SJCRH30 (cell line): ENCODE data around the gene RAB31. TPM values are rescaled to one million over a fixed set of nuclear protein-coding genes. Genes with fewer than 3 reads are reported as not detected.

Source experiments
- DNase-seq, 2 experiments: peaks; one replicate each; pipeline ENCODE4 v3.0.0-alpha.2; 2015 to 2020
- H3K27ac ChIP-seq: fragments of 250-450 bp; sonication (Bioruptor Pico); 2 replicates; pipeline ENCODE4 v1.5.1; 2020; ENCODE audit warnings: mild to moderate bottlenecking, moderate library complexity
- H3K27me3 ChIP-seq: fragments of 250-450 bp; sonication (Bioruptor Pico); 2 replicates; pipeline ENCODE4 v1.5.1; 2020; ENCODE audit warnings: mild to moderate bottlenecking, moderate library complexity
- H3K36me3 ChIP-seq: fragments of 250-450 bp; sonication (Bioruptor Pico); 2 replicates; pipeline ENCODE4 v1.5.1; 2020; ENCODE audit warnings: mild to moderate bottlenecking, moderate library complexity
- H3K4me1 ChIP-seq: fragments of 250-450 bp; sonication (Bioruptor Pico); 2 replicates; pipeline ENCODE4 v1.5.1; 2020; ENCODE audit warnings: mild to moderate bottlenecking, moderate library complexity
- H3K4me3 ChIP-seq: fragments of 250-450 bp; sonication (Bioruptor Pico); 2 replicates; pipeline ENCODE4 v1.5.1; 2020; ENCODE audit warnings: mild to moderate bottlenecking, moderate library complexity
- H3K9me3 ChIP-seq: fragments of 250-450 bp; sonication (Bioruptor Pico); replicated peaks from 2 replicates; pipeline ENCODE4 v1.5.1; 2020; ENCODE audit warnings: mild to moderate bottlenecking, moderate library complexity
- total RNA-seq: library from RNA; depleted of rRNA; stranded (reverse); fragments of >200 nt; shearing (Covaris generic); gene quantifications from 2 replicates; pipeline ENCODE4 v1.2.3, GENCODE V29; 2014

RAB31 gene
- total RNA-seq, 1 experiment from 2014 or later: 8.1 TPM

GRCh38 chr18:9808295-9809241, 100.5 kb downstream of the RAB31 start:
- peaks cover 15% of the 10 kb centered on the region for H3K4me1 ChIP-seq
- no peak overlapping the region for H3K4me3 ChIP-seq

GRCh38 chr18:9809697-9810096, 101.6 kb downstream of the RAB31 start:
- Histone ChIP-seq H3K27me3 (no peaks in the 10 kb centered on the region), H3K36me3 (no peaks in the 10 kb centered on the region), H3K9me3 (no peaks in the 10 kb centered on the region), H3K4me1 (peaks cover 15% of the 10 kb centered on the region), H3K27ac (no peak overlapping the region), H3K4me3 (no peak overlapping the region)
- DNase-seq: no peak

More at GRCh38 chr18:9808295-9809241, 100.5 kb downstream of the RAB31 start:
- DNase-seq: peak; percentile 47 to 55
- no peaks in the 10 kb centered on the region for H3K36me3 ChIP-seq
- H3K9me3 ChIP-seq: no peaks in the 10 kb centered on the region
- no peaks in the 10 kb centered on the region for H3K27me3 ChIP-seq
- peak overlapping the region; percentile 33; the same call in 1 of the 2 replicates for H3K27ac ChIP-seq

GRCh38 chr18:9810299-9810698, 102.2 kb downstream of the RAB31 start:
- DNase-seq: no peak
- H3K4me3 ChIP-seq: no peak overlapping the region
- H3K27ac ChIP-seq: no peak overlapping the region

GRCh38 chr18:9810994-9811705, 103.0 kb downstream of the RAB31 start:
- no peak for DNase-seq
- H3K4me3 ChIP-seq: no peak overlapping the region
- no peak overlapping the region for H3K27ac ChIP-seq
- H3K36me3 ChIP-seq: no peaks in the 10 kb centered on the region
- peaks cover 15% of the 10 kb centered on the region for H3K4me1 ChIP-seq
- no peaks in the 10 kb centered on the region for H3K27me3 ChIP-seq
- no peaks in the 10 kb centered on the region for H3K9me3 ChIP-seq

More at GRCh38 chr18:9810299-9810698, 102.2 kb downstream of the RAB31 start:
- Histone ChIP-seq H3K9me3 (no peaks in the 10 kb centered on the region), H3K4me1 (peaks cover 15% of the 10 kb centered on the region), H3K36me3 (no peaks in the 10 kb centered on the region), H3K27me3 (no peaks in the 10 kb centered on the region)

- DNase-seq: no peak
- Histone ChIP-seq H3K27me3 (no peaks in the 10 kb centered on the region), H3K27ac (no peak overlapping the region), H3K9me3 (no peaks in the 10 kb centered on the region), H3K4me1 (peaks cover 15% of the 10 kb centered on the region), H3K4me3 (no peak overlapping the region), H3K36me3 (no peaks in the 10 kb centered on the region)
Measured at GRCh38 chr18:9811978-9812377, 103.9 kb downstream of the RAB31 start.

GRCh38 chr18:9814431-9814830, 106.3 kb downstream of the RAB31 start:
- Histone ChIP-seq H3K4me3 (no peak overlapping the region), H3K36me3 (no peaks in the 10 kb centered on the region), H3K27me3 (no peaks in the 10 kb centered on the region), H3K4me1 (peaks cover 5% of the 10 kb centered on the region), H3K27ac (no peak overlapping the region; the same call in 1 of the 2 replicates), H3K9me3 (no peaks in the 10 kb centered on the region)
- DNase-seq: no peak

- no peaks in the 10 kb centered on the region for H3K9me3 ChIP-seq
- no peak overlapping the region for H3K27ac ChIP-seq
- H3K4me3 ChIP-seq: no peak overlapping the region
- H3K27me3 ChIP-seq: no peaks in the 10 kb centered on the region
- no peaks in the 10 kb centered on the region for H3K4me1 ChIP-seq
- DNase-seq: no peak
- no peaks in the 10 kb centered on the region for H3K36me3 ChIP-seq
Measured at GRCh38 chr18:9817286-9817685, 109.2 kb downstream of the RAB31 start.

DNA sequence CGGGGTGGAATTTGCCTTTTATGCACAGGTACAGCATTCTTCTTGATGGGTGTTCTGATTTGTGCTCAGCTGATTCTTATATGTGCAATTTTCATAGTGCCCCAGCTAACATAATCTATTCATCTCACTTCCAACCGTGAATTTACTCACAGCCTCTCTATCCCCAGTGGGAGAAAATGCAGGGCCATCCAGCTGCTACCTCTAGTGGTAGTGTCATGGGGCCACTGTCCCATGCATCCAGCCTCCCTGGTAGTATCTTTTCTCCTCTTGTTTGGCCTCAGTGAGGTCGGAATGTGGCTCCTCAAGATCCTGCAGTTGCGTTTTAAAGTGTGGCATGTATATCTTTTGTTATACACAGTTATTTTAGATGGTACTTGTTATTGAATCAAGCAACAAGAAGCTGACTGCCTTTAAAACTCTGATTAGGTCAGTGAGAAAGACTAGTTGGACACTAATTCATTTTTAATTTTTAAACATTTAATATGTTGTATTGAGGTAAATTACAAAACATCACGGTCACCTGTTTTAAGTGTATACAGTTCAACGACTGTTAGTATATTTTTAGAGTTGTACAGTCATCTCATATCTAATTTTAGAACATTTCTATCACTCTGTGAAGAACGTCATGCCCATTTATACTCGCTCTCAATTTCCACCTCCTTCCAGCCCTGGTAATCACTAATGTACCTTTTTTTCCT, 109.8 kb downstream of the RAB31 start:
- no peaks in the 10 kb centered on the region for H3K36me3 ChIP-seq
- no peak for DNase-seq
- H3K27me3 ChIP-seq: no peaks in the 10 kb centered on the region
- no peak overlapping the region for H3K4me3 ChIP-seq
- no peaks in the 10 kb centered on the region for H3K4me1 ChIP-seq
- H3K27ac ChIP-seq: no peak overlapping the region
- H3K9me3 ChIP-seq: no peaks in the 10 kb centered on the region

DNA sequence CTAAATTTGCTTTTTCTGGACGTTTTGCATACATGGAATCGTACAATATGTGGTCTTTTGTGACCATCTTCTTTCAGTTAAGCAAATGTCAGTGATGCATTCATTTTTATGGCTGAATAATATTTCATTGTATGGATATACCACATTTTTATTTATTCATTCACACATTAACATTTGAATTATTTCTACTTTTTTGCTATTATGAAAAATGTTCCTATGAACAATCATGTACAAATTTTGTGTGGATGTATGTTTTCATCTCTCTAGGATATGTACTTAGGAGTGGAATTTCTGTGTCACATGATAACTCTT, 110.3 kb downstream of the RAB31 start:
- no peak for DNase-seq
- Histone ChIP-seq H3K4me1 (no peaks in the 10 kb centered on the region), H3K4me3 (no peak overlapping the region), H3K9me3 (no peaks in the 10 kb centered on the region), H3K27ac (no peak overlapping the region), H3K27me3 (no peaks in the 10 kb centered on the region), H3K36me3 (no peaks in the 10 kb centered on the region)

GRCh38 chr18:9820127-9820526, 112.0 kb downstream of the RAB31 start:
- DNase-seq: no peak
- H3K4me3 ChIP-seq: no peak overlapping the region
- no peaks in the 10 kb centered on the region for H3K36me3 ChIP-seq

DNA sequence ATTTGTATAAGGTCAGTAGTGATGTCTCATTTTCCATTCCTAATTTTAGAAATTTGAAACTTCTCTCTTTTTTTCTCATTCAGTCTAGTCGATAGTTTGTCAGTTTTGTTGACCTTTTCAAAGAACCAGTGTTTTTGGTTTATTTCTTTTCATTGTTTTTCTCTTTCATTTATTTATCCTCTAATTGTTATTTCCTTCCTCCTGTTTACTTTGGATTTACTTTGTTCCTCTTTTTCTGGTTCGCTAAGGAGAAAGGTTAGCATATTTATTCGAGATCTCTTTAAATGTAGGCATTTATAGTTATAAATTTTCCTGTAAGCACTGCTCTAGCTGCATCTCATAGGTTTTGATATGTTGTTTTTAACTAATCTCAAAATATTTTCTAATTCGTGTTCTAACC, 112.6 kb downstream of the RAB31 start:
- DNase-seq: no peak
- H3K4me1 ChIP-seq: no peaks in the 10 kb centered on the region
- no peaks in the 10 kb centered on the region for H3K27me3 ChIP-seq
- H3K9me3 ChIP-seq: no peaks in the 10 kb centered on the region
- H3K36me3 ChIP-seq: no peaks in the 10 kb centered on the region
- no peak overlapping the region for H3K27ac ChIP-seq
- no peak overlapping the region for H3K4me3 ChIP-seq

More at GRCh38 chr18:9820127-9820526, 112.0 kb downstream of the RAB31 start:
- Histone ChIP-seq H3K27me3 (no peaks in the 10 kb centered on the region), H3K4me1 (no peaks in the 10 kb centered on the region), H3K9me3 (no peaks in the 10 kb centered on the region), H3K27ac (no peak overlapping the region)

GRCh38 chr18:9822587-9823185, 114.6 kb downstream of the RAB31 start:
- H3K36me3 ChIP-seq: no peaks in the 10 kb centered on the region
- no peaks in the 10 kb centered on the region for H3K9me3 ChIP-seq
- no peaks in the 10 kb centered on the region for H3K27me3 ChIP-seq
- no peak overlapping the region for H3K27ac ChIP-seq
- no peak overlapping the region for H3K4me3 ChIP-seq
- DNase-seq: no peak
- no peaks in the 10 kb centered on the region for H3K4me1 ChIP-seq

GRCh38 chr18:9823805-9824473, 115.8 kb downstream of the RAB31 start:
- Histone ChIP-seq H3K4me1 (no peaks in the 10 kb centered on the region), H3K4me3 (no peak overlapping the region), H3K27ac (no peak overlapping the region), H3K36me3 (no peaks in the 10 kb centered on the region), H3K27me3 (no peaks in the 10 kb centered on the region), H3K9me3 (no peaks in the 10 kb centered on the region)
- no peak for DNase-seq

GRCh38 chr18:9824474-9824832, 116.4 kb downstream of the RAB31 start:
- Histone ChIP-seq H3K27me3 (no peaks in the 10 kb centered on the region), H3K9me3 (no peaks in the 10 kb centered on the region), H3K36me3 (no peaks in the 10 kb centered on the region), H3K27ac (no peak overlapping the region), H3K4me1 (no peaks in the 10 kb centered on the region), H3K4me3 (no peak overlapping the region)
- DNase-seq: no peak
